K562 (cell line): ENCODE data around the gene ARAF. TPM values are rescaled to one million over a fixed set of nuclear protein-coding genes. Genes with fewer than 3 reads are reported as not detected.

ENCODE experiments used
- AFF1 ChIP-seq, 2 experiments: fragments of 450-650 bp; IDR thresholded peaks; 2 replicates each; pipeline ENCODE4 v1.6.1; 2018; ENCODE audit warnings: mild to moderate bottlenecking in 2 of 2, low read depth in 1 of 2; ENCODE audit not compliant: partially characterized antibody in 2 of 2
- DLX4 ChIP-seq: fragments of 250-450 bp; sonication (Bioruptor Pico); IDR thresholded peaks from 2 replicates; pipeline ENCODE4 v1.6.1; 2021; ENCODE audit warnings: mild to moderate bottlenecking
- ELK1 ChIP-seq: sonication (generic); formaldehyde crosslinking; IDR thresholded peaks from 2 replicates; pipeline ENCODE4 v1.8.1; 2022; ENCODE audit warnings: missing genetic modification reagents
- HNRNPLL ChIP-seq: fragments of 200-400 bp; formaldehyde crosslinking; IDR thresholded peaks from 2 replicates; pipeline ENCODE4 v1.6.1; 2017; ENCODE audit warnings: low read length, low read depth, mild to moderate bottlenecking; ENCODE audit not compliant: poor library complexity, severe bottlenecking
- OTX1 ChIP-seq: fragments of 450-650 bp; formaldehyde crosslinking; IDR thresholded peaks from 2 replicates; pipeline ENCODE4 v1.4.0; 2022; ENCODE audit warnings: mild to moderate bottlenecking
- PCBP1 ChIP-seq: fragments of 200-400 bp; formaldehyde crosslinking; IDR thresholded peaks from 2 replicates; pipeline ENCODE4 v1.6.1; 2018; ENCODE audit warnings: mild to moderate bottlenecking, low read depth, low read length; ENCODE audit not compliant: poor library complexity, severe bottlenecking
- SMARCE1 ChIP-seq: fragments of 450-650 bp; IDR thresholded peaks from 2 replicates; pipeline ENCODE4 v1.7.1; 2016; ENCODE audit warnings: mild to moderate bottlenecking
- WHSC1 ChIP-seq: IDR thresholded peaks from one replicate; pipeline ENCODE4 v1.6.1; 2012; ENCODE audit warnings: low read length, control low read depth, inconsistent platforms
- ZNF12 ChIP-seq: sonication (generic); formaldehyde crosslinking; IDR thresholded peaks from 2 replicates; pipeline ENCODE4 v1.4.0; 2020; ENCODE audit warnings: mild to moderate bottlenecking, missing genetic modification reagents
- ZNF184 ChIP-seq: sonication (generic); formaldehyde crosslinking; IDR thresholded peaks from 2 replicates; pipeline ENCODE4 v1.5.0; 2020; ENCODE audit warnings: missing genetic modification reagents
- polyA plus RNA-seq, 8 experiments: library from polyadenylated mRNA; depleted of rRNA in 4 of 8; stranded (reverse) in 5 of 8; unstranded in 3 of 8; fragments of >200 nt; fragmentation: Nextera tagmentation in 2 of 8; fragmentation: Illumina TruSeq in 1 of 8; extraction: Ambion mirVana in 2 of 8; extraction: Trizol in 1 of 8; gene quantifications; 2 replicates each; pipeline versions ENCODE4 v1.2.1 to v1.2.3, GENCODE V29; 2011 to 2014; ENCODE audit warnings: inconsistent platforms in 1 of 8, missing spikeins in 1 of 8
- total RNA-seq, 7 experiments: library from RNA; depleted of rRNA in 6 of 7; stranded (reverse); fragments of >200 nt in 6 of 7; fragmentation: Illumina TruSeq in 2 of 7; extraction: Trizol in 2 of 7; gene quantifications; 2 replicates each; pipeline versions ENCODE4 v1.2.1 to v1.2.3, GENCODE V29; 2011 to 2021; ENCODE audit warnings: low replicate concordance in 1 of 7

Gene ARAF
- total and polyA plus RNA-seq, 9 of the 15 experiments (the other 6 are each of a cell fraction or from before 2014, with no cell fraction given), result 5.5 to 70.0 (median 29.4) TPM

GRCh38 chrX:47610511-47610910, 49.5 kb downstream of the ARAF start (continued):
- TF ChIP-seq ELK1 (CRISPR knock-in tag) (no peak), DLX4 (CRISPR knock-in tag) (no peak), AFF1 (IDR thresholded peaks at IDR 0.05; ENCODE audit: low read depth in 1 of 2, partially characterized antibody in 2 of 2) (no peak), OTX1 (no peak), PCBP1 (no peak), SMARCE1 (no peak), WHSC1 (no peak), ZNF184 (CRISPR knock-in tag) (no peak), ZNF12 (CRISPR knock-in tag) (no peak), HNRNPLL (no peak)
